HG03139 (cell line): Measurements from ENCODE around the gene ST6GALNAC3.

Experiments
- ATAC-seq: cut with Tn5 transposase; IDR thresholded peaks from one replicate; pipeline ENCODE4 v1.9.1; 2021; ENCODE audit not compliant: unreplicated experiment

The ST6GALNAC3 gene

DNA sequence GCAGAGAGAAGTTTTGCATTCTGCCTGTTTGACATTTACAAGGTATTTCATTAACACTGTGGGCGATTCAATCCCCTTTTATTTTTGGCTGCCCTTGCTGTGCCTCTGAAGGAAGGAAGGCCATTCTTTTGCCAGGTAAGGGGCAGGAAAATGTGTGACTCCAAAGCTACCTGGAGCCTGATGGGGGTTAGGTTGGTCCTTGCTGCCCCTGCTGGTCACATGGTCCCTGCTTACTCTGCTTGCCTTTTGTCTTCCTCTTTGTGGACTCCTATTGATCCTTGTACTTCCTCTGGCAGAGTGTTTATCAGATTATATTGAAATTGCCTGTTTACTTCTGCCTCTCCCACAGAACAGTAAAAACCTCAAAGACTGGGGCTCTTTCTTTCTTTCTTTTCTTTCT, 65.7 kb downstream of the ST6GALNAC3 start:
- ATAC-seq: no peak

DNA sequence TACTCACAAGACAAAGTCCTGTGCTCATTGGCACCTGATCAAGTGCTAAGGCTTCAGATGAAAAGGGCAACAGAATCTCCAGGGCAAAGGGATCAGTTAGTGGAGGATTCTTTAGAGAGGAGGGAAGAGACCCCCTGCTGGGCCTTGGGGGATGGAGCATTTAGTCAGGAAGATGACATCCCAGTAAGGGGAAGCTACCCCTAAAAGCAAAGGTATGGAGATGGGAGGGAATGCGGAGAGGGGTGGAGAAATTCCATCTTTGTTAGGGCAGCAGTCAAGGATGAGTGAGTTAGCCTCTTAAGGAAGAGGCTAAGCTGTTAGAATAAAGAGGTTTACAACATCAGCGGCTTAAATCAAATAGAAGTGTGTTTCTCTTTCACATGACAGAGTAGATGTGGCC, 67.4 kb downstream of the ST6GALNAC3 start:
- no peak for ATAC-seq

DNA sequence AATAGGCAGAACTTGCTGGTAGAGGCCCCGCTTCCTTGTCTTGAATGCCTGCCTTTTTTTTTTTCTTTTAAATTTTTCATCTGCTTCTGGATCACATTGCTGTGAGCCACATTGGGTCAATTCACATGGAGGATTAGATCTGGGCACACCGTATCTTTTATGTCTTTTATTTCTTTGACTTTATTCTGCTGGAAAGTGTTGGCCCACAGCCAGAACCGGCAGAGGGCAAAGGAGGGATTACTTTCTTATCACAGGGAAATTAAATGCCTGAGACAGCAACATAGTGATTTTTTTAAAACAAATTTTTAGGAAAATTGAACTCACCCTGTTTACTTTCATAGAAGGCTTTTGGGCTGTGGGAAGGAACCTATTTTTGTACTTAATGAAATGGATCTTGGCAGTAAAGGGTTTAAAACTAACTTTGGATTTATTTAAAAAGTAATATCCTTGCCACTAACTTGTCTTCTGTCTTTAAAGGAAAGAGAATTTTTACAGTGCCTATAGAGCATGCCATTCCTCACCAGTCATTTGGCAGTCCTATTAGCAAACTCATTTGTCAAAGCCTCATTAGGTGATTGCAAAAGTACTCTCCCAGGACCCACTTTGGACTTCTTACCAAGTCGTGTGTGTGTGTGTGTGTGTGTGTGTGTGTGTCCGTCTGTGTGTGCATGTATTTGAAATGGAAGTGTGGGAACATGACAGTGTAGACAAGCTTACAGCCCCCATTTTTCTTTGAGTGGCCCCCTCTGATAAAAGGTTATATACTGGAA, 68.4 kb downstream of the ST6GALNAC3 start:
- ATAC-seq: no peak

DNA sequence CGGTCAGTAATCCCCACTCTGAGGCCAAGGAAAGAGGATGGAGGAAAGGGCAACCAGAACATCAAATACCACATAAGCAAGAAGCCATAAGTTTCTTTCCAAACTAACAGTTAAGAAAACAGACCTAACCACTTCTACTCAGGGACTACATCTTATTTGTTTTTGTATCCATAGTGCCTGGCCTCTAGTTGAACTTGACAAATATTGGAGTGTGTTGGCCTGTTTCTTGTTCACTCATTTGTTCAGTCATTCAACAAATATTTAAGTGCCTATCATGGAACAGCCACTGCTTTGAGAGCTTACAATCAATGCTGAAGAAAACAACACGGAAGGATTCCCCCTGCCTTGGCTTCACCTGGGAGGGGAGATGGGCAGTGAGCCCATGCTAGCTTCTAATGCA, 69.7 kb downstream of the ST6GALNAC3 start:
- no peak for ATAC-seq

DNA sequence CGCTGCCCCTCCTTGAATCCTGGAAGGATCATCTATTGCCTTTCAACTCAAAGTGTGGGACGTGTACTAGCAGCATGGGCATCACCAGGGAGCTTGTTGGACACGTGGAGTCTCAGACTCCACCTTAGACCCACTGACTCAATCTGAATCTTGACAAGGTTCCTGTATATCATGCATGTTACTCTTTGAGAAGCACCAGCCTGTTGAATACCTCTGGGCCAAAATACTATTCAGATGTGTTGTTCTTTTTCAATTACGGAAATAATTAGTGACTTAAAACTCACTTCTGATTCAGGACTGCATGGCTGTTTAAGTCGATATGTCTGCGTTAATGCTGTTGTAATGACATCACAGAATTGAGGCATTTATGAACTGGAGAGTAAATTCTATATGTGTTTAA, 70.8 kb downstream of the ST6GALNAC3 start:
- no peak for ATAC-seq

DNA sequence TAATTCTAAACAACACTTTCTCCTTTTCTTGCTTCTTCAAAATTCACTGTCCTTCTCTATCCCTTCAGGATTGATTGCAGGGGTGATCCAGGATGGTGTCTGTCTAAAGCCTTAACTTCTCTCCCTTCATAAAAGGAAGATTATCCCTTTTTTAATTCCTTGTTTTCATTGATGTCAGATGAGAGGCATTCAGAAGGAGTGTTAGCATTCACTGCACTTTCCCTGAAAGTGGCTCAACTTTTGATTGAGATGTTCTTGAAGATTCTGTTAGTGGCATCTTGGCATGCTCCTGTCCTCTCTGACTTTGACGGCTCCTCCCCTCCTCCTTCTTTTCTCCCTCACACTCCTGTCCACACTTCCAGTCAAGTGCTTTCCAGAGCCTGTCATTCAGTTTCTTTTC, 71.6 kb downstream of the ST6GALNAC3 start:
- no peak for ATAC-seq

DNA sequence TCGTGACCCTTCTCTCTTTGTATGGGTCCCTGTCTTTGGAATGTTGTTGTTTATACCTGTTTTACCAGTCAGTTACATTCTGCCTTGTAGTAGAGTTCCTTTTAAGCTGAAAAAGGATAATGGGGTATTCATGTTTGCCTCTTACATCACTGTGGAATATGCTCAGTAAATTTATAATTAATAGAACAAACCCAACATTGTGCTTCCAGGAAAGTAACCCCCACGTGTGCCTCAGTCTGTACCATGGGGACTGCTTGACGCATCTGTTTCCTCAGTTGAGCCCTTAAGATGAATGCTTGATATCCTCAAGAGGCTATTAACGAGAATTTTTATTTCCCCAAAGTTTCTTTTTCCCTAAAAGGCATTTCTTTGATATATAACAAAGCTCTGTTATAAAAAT, 73.4 kb downstream of the ST6GALNAC3 start:
- ATAC-seq: no peak

DNA sequence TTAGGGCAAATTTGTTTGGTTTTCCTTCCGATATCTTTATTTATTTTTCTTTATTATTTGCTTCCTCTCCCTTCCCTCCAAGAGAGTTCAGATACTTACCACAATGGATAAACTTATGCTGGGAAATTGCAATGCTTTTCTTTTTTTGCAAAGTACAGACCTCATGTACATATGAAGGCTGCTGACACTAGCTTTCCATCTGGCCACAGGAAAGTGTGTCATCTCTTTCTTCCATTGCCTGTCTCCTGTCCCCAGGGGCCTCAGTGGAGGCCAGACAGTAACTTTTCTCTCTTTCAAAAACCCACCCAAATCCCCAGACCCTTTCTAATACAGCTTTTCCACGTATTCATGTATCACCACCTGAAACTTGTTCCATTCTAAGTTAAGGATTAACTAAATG, 73.9 kb downstream of the ST6GALNAC3 start:
- ATAC-seq: no peak

DNA sequence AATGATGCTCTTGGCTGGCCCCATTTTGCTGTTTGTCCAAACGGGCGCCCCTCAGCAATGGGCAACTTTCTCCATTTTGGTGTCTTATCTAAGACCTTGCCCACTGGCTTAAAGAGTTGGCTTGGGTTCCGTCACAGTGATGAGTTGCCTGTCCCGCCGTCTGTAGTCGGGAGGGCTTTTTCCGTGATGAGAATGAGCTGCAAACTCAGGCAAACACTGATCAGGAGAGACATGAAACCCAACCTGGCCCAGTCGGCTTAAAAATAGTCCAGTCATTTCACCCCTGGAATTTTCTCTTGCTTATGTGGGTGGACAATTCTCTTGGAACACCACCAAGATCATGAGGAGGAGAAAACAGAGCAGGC, 79.3 kb downstream of the ST6GALNAC3 start:
- ATAC-seq: no peak

DNA sequence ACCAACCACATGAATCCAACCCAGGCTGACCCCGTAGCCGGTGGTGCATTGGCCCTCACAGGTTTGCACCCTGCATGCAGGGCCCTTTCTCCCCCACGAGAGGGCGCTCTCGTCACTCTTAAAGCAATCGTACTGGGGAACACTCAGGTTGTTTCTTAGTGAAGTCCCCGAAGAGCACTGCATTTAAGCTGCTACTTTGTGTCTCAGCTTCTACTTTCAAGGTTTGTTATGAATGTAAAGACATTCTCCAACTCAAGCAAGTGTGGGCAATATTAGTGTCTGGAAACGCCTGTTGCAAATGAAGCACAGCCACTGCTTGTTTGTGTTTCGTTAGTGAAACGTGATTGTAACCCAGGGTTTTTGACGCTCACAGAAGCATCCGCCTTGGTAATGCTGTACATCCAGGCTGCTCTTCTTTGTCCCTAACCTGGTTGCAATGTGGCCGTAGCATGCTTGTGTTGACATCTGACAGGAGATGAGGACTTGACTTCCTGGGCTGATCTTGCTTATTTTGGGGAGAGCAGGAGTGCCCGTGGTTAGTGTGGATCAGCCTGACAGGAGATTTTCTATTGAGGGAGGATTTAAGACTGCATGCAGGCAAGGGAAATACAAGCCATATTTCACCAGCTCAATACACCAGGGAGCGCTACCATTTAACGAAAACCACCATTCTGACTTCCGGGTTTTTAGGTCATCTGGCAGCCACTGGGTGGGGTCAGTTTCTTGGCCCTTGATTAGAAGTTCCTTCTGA, 79.8 kb downstream of the ST6GALNAC3 start:
- peak; percentile 96 for ATAC-seq

DNA sequence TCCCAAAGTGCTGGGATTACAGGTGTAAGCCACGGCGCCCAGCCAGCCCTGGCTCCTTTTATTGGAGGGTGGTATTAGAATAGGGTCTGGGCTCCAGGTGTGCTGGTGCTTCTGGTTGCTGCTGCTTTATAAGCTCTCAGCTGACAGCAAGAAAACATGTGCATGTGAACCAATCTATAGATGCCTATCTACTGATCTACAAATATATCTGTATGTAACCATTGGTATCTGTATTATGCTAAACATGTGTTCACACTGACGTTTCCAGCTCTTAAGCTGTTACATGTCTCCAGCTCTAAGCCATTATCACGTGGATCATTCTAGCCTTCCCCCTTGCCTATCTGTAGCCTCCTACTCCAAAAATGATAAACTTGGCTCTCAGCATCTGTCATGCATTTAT, 82.4 kb downstream of the ST6GALNAC3 start:
- ATAC-seq: no peak

DNA sequence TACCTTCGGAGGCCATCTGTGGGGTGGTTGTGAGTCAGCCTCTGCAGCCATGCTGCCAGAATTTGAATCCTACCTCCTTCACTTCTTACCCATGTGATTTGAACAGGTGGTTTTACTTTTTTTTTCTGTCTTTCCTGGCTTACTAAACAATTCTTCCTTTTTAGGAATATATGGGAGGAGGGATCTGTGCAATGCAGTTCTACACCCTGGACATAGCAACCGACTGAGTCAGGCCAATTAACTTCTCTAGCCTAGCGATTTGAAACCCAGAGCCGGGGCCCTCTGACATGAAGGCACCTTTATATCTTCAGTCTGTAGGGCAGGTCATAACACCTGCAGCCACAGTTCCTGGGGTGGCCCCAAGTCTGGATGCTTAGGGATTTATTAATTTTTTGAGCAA, 83.6 kb downstream of the ST6GALNAC3 start:
- ATAC-seq: no peak

DNA sequence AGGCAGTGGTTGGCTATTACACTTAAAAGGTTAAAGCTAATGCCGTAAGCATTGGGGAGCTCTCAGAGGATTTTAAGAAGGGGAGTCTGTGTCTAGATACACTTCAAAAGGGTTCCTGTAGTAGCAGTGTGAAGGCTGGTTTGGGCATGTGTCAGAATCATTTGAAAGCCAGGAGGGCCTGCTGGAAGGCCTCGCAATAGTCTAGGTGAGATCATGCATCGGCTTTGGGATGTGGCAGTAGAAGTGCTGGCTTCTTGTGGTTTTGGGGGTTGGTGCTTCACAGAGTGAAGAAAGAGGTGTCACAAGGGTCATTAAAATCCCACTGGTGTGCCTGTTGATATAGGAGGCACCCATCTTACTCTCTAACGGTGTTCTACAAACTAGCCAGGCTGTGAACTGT, 85.7 kb downstream of the ST6GALNAC3 start:
- no peak for ATAC-seq

DNA sequence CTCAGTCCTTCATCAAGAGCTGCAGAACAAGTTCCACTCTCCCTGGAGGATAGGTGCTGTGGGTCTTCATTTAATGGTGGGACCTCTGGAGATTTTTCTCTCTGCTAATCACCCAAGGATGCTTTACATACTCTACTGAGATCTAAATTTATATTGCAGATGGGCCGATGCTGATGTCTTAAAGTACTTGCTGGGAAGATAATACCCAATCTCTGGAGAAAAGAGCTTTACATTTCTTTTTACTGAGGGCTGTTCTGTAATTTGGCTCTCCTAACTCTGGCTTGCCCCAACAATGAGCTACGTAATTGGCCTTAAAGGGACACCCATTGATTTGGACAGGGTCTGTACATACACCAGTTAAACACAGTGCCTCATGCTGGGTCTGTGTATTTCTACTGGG, 86.9 kb downstream of the ST6GALNAC3 start:
- ATAC-seq: no peak

DNA sequence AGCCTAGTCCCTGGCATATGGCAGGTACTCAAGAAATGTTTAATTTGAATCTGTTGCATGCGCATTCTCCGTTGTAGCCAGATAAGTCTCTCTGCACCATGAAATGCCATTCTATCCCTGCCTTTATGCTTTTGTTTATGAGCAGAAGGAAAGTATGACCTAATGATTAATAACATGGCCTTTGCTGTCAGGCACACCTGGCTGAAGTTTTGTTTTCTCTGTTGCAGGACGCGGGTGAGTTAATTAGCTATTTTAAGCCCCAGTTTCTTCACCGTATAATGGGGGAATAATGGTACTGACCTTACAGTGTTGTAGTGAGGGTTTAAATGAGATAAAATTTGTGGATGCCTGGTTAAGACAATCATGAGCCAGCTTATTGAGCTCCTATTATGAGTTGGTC, 87.7 kb downstream of the ST6GALNAC3 start:
- no peak for ATAC-seq

DNA sequence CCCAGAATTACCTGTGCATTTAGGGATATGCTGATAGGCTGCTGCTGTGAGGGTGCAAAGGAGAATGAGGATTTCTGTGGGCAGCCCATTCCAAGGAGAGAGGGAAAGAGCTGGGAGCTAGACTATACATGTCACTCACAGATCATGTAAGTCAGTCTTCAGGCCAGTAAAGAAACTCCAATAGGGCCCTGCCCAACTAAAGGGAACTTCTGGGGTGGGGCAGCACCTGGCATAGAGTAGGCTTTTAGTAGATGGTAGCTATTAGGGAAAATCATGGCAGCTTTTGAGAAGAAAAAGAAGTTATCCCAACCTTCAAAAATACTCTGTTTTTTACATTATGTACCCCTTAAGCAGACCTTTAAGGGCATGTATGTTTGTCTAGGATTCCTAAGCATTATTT, 89.6 kb downstream of the ST6GALNAC3 start:
- ATAC-seq: no peak

DNA sequence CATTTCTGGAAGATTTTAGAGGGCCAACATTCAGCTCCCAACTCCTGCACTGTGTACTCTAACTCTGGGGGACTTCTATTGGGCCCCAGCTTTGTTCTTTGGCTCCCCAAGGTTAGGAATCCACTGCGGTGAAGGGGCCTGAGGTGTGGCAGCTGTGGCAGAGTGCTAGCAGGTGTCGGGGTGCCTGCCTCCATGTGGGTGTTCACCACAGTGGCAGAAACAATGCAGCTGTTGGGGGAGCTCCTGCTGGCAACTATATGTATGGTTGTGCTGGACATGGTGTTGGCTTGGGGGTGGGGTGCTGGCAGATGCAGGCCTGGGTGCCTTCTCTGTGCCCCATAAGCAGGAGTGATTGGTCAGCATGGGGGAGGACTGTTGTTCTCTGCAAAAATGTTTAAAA, 95.5 kb downstream of the ST6GALNAC3 start:
- no peak for ATAC-seq

DNA sequence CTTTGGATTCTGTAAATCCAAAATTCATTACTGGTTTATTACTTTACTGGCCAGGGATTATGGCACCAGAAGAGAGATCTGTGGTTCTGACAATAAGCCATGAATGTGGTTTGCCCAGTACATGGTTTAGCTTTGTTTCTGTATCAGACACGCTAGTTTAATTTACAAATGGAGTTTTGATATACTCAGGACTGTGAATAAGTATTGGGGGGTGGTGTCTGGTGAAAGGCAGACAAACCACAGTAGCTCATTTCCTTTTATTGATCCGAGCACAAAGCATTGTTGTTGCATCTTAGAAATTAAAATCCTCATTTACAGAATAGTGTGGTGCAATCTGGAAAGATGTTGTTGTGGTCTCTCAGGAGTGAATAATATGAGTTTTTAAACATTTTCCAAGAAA, 96.0 kb downstream of the ST6GALNAC3 start:
- ATAC-seq: no peak

DNA sequence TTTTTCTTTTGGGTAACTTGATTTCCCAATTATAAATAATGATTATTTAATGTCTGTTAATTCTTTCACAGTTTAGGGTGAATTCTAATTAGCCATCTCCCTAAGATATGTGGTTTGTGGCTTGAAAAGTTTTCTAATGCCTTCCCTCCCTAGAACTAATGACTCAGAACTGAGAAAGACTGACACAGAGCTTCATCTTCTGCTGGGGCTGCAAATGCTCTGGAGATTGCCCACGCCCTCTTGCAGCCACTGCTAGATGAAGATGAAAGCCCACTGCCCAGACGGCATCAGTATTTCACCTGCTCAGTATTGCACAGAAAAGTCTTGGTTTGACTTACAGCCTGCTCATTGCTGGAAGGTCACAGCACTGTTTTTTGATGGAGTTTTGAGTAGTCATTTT, 101.5 kb downstream of the ST6GALNAC3 start:
- ATAC-seq: no peak

DNA sequence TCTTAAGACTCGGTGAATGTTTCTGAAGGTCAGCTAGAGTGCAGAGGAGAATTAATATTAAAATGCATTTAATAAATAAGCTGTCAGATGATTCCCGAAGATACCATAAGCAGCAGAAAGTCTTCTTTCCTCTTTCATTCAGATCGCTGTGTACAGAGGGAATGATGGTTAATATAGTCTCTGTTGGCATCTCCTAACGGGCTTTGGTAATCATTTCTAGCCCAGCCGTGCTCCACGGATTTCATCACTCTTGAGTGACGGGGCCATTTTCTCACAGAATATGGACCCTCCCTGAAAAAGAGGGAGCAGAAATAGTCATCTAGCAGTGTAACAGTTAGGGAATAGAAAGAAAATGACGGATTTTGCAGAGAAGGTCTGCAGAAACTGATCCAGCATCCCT, 103.1 kb downstream of the ST6GALNAC3 start:
- no peak for ATAC-seq

DNA sequence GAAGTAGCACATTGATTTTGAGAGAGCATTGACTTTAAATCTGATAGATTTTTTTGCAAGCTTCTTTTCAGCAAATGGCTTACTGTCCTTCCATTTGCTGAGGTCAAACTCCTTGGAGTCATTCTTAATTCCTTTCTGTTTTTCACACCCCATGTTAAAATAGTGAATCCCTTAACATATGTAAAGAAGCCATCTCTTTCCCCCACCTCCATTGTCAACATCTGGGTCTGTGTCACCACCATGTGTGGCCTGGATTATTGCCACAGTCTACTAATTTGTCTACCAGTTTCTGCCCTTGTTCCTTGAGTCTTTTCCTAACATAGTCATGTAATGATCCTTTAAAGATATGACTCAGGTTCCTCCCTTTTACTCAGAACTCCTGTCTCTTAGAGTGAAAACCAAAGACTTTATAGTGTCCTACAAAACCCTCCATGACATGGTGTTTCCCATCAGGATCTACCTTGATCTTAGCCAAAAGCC, 104.7 kb downstream of the ST6GALNAC3 start:
- ATAC-seq: no peak

DNA sequence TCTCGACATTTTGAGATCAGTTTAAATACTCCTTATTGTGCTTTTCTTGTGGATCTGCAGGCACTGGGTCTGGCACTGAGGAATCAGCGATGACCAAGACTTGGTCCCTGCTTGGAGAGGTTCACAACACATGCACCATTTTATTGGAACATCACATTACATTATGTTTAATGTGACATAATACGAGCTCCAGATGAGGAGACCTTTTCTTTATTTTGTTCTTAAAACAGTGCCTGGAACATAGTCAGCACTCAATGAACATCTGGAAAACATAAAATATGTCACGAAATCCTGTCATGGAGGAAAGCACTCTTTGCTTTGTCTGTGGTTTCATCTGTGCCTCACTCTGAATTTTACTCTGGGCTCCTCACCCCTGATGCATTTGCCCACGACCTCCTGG, 110.7 kb downstream of the ST6GALNAC3 start:
- ATAC-seq: no peak
